ENCODE data around the gene MAP3K14. TPM values are rescaled to one million over a fixed set of nuclear protein-coding genes. Genes with fewer than 3 reads are reported as not detected.

MAP3K14 gene
- polyA plus RNA-seq, 3 donors: 1.4 to 29.9 (median 3.8) TPM

GRCh38 chr17:45251931-45252330 is 64.9 kb downstream of the MAP3K14 start:
- H3K36me3 ChIP-seq (replicated peaks in 1 of 2; ENCODE audit: control insufficient read depth in 1 of 2, insufficient read depth in 2 of 2, low read length in 2 of 2): peaks cover 10 to 33% of the 10 kb centered on the region in 2 donors
- H3K27ac Mint-ChIP-seq: peak overlapping the region in 1 of 7 donors; percentile 58

GRCh38 chr17:45248132-45248957 is 68.5 kb downstream of the MAP3K14 start:
- no peak overlapping the region for H2AFZ ChIP-seq (ENCODE audit: insufficient read depth, low read depth, low read length, poor library complexity, severe bottlenecking)
- Mint-ChIP-seq H3K4me3 (no peak overlapping the region), H3K36me3 (peaks cover 50 to 64% of the 10 kb centered on the region in 2 donors), H3K9me3 (peaks cover 0 to 3% (median 0%) of the 10 kb centered on the region in 7 donors), H3K27ac (peak overlapping the region in 2 of 7 donors; percentile 40 to 60), H3K27me3 (ENCODE audit: low read depth in 3 of 3) (peaks cover 0 to 4% (median 0%) of the 10 kb centered on the region in 3 donors), H3K4me1 (peaks cover 39% of the 10 kb centered on the region)
- H3K4me1 ChIP-seq (ENCODE audit: control insufficient read depth in 1 of 2, insufficient read depth in 2 of 2, low read length in 2 of 2): peaks cover 35 to 46% of the 10 kb centered on the region in 2 donors
- no peak overlapping the region for H3K9ac ChIP-seq (ENCODE audit: insufficient read depth, low read length, poor library complexity, severe bottlenecking)
- no peaks in the 10 kb centered on the region for H3K27me3 ChIP-seq (ENCODE audit: control insufficient read depth in 2 of 2, insufficient read depth in 2 of 2, low read length in 2 of 2)
- peak overlapping the region; percentile 65 for H3K4me2 ChIP-seq (replicated peaks; ENCODE audit: extremely low read depth, low read length, poor library complexity, severe bottlenecking)
- H3K9me3 ChIP-seq (replicated peaks in 1 of 2; ENCODE audit: control insufficient read depth in 1 of 2, insufficient read depth in 1 of 2, low read length in 2 of 2): no peaks in the 10 kb centered on the region
- H3K36me3 ChIP-seq (replicated peaks in 1 of 2; ENCODE audit: control insufficient read depth in 1 of 2, insufficient read depth in 2 of 2, low read length in 2 of 2): peaks cover 46 to 69% of the 10 kb centered on the region in 2 donors
- DNase-seq: no peak
- no peak for TF ChIP-seq CTCF (IDR thresholded peaks at IDR 0.05)
- intact Hi-C loops (cut with micrococcal nuclease): no loop called here
- peaks cover 4% of the 10 kb centered on the region for H3K79me2 ChIP-seq (ENCODE audit: insufficient read depth, low read length)
- peaks cover 81% of the 10 kb centered on the region for H4K20me1 ChIP-seq (ENCODE audit: insufficient read depth, low read length)
- 4% methylated on average over 31 of the region's 39 CpGs for WGBS (ENCODE audit: insufficient coverage)
- H3K4me3 ChIP-seq (replicated peaks in 1 of 3; ENCODE audit: low read depth in 2 of 3, low read length in 3 of 3): peak overlapping the region in 1 of 3 experiments; percentile 50
- H3K27ac ChIP-seq (ENCODE audit: low read depth in 1 of 2, low read length in 2 of 2): peak overlapping the region in 1 of 2 donors; percentile 12

More at GRCh38 chr17:45251931-45252330, 64.9 kb downstream of the MAP3K14 start:
- Histone ChIP-seq H3K4me1 (ENCODE audit: control insufficient read depth in 1 of 2, insufficient read depth in 2 of 2, low read length in 2 of 2) (peaks cover 24 to 27% of the 10 kb centered on the region in 2 donors), H2AFZ (ENCODE audit: insufficient read depth, low read depth, low read length, poor library complexity, severe bottlenecking) (no peak overlapping the region), H3K79me2 (ENCODE audit: insufficient read depth, low read length) (no peaks in the 10 kb centered on the region), H4K20me1 (ENCODE audit: insufficient read depth, low read length) (peaks cover 50% of the 10 kb centered on the region), H3K4me3 (replicated peaks in 1 of 3; ENCODE audit: low read depth in 2 of 3, low read length in 3 of 3) (no peak overlapping the region), H3K27ac (ENCODE audit: low read depth in 1 of 2, low read length in 2 of 2) (no peak overlapping the region), H3K4me2 (replicated peaks; ENCODE audit: extremely low read depth, low read length, poor library complexity, severe bottlenecking) (no peak overlapping the region), H3K27me3 (ENCODE audit: control insufficient read depth in 2 of 2, insufficient read depth in 2 of 2, low read length in 2 of 2) (no peaks in the 10 kb centered on the region), H3K9ac (ENCODE audit: insufficient read depth, low read length, poor library complexity, severe bottlenecking) (no peak overlapping the region), H3K9me3 (replicated peaks in 1 of 2; ENCODE audit: control insufficient read depth in 1 of 2, insufficient read depth in 1 of 2, low read length in 2 of 2) (no peaks in the 10 kb centered on the region)
- Mint-ChIP-seq H3K4me3 (no peak overlapping the region), H3K36me3 (peaks cover 15 to 28% of the 10 kb centered on the region in 2 donors), H3K27me3 (ENCODE audit: low read depth in 3 of 3) (peaks cover 0 to 4% (median 4%) of the 10 kb centered on the region in 3 donors), H3K9me3 (peaks cover 0 to 2% (median 0%) of the 10 kb centered on the region in 7 donors), H3K4me1 (peaks cover 26% of the 10 kb centered on the region)
- no CpG with 5 or more reads among the region's 7 CpGs for WGBS (ENCODE audit: insufficient coverage)
- no peak for TF ChIP-seq CTCF (IDR thresholded peaks at IDR 0.05)
- intact Hi-C loops (cut with micrococcal nuclease): no loop called here
- DNase-seq: no peak
